Adipose tissue (tissue), 3 donors: ENCODE results near the gene SNX30. TPM values are rescaled to one million over a fixed set of nuclear protein-coding genes. Genes with fewer than 3 reads are reported as not detected.

ENCODE experiments used
- H3K27ac ChIP-seq: one replicate; pipeline ENCODE4 v1.5.1; 2013; ENCODE audit warnings: low read depth, low read length
- WGBS, 3 donors: extraction: QIAGEN DNeasy Blood & Tissue Kit; methylation state at CpG; one replicate each; pipeline ENCODE4 v1.1.7; 2013; 5-methylcytosine and 5-hydroxymethylcytosine counted together
- polyA plus RNA-seq, 3 donors: library from polyadenylated mRNA; stranded (reverse); fragments of 200-250 nt; gene quantifications; one replicate each; pipeline ENCODE4 v1.2.3, GENCODE V29; 2013
- donor health status: healthy with polysubstance abuse.
- donor health status: Bipolar disorder and iron deficiency.
- donor health status: healthy.

The SNX30 gene
- polyA plus RNA-seq, 3 donors, result 2.2 to 4.2 (median 3.3) TPM

GRCh38 chr9:112809351-112809848, 58.8 kb downstream of the SNX30 start:
- H3K27ac ChIP-seq, result no peak overlapping the region
- WGBS, 3 donors, result 73 to 93% (median 80%) methylated on average over 7 of the region's 7 CpGs

- WGBS, 3 donors, result 54 to 74% (median 60%) methylated on average over 6 of the region's 6 CpGs
- no peak overlapping the region for H3K27ac ChIP-seq
These were observed 59.3 kb downstream of the SNX30 start for GRCh38 chr9:112809906-112810305.

- WGBS, 3 donors, result 79 to 91% (median 91%) methylated on average over 17 of the region's 17 CpGs
- H3K27ac ChIP-seq, result no peak overlapping the region
These were observed 60.3 kb downstream of the SNX30 start for GRCh38 chr9:112810696-112811490.

GRCh38 chr9:112811518-112811917, 61.0 kb downstream of the SNX30 start:
- WGBS, 3 donors, result 84 to 97% (median 96%) methylated on average over 6 of the region's 6 CpGs
- no peak overlapping the region for H3K27ac ChIP-seq

GRCh38 chr9:112815868-112816267, 65.3 kb downstream of the SNX30 start:
- no peak overlapping the region for H3K27ac ChIP-seq
- 85 to 91% (median 86%) methylated on average over 8 of the region's 8 CpGs for WGBS, 3 donors

DNA sequence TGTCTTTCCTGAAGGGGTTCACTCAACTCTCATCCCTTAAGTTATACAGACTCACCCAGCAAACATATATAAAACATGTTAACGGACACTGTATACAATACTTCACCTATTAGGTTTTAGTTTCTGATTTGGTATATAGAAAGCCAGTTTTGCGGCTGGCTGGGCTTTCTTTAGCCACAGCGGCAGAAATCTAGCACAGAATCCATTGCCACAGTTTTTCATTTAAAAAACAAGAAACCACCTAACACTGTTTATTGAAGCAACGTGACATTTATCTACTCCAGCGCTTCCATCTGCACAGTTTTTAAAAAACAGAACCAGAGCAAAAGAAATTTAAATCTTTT, 67.3 kb downstream of the SNX30 start:
- WGBS, 3 donors, result 92 to 95% (median 93%) methylated on average over 5 of the region's 5 CpGs
- no peak overlapping the region for H3K27ac ChIP-seq

- no peak overlapping the region for H3K27ac ChIP-seq
These were observed 69.3 kb downstream of the SNX30 start for GRCh38 chr9:112819635-112820496.

GRCh38 chr9:112820881-112821280, 70.3 kb downstream of the SNX30 start:
- H3K27ac ChIP-seq, result no peak overlapping the region
- 84 to 90% (median 87%) methylated on average over 4 of the region's 4 CpGs for WGBS, 3 donors

More at GRCh38 chr9:112819635-112820496, 69.3 kb downstream of the SNX30 start:
- WGBS, 3 donors, result 52 to 63% (median 58%) methylated on average over 7 of the region's 7 CpGs

GRCh38 chr9:112822618-112823017, 72.1 kb downstream of the SNX30 start:
- no peak overlapping the region for H3K27ac ChIP-seq
- WGBS, 3 donors, result 95% methylated on average over 3 of the region's 3 CpGs

GRCh38 chr9:112823257-112823656, 72.7 kb downstream of the SNX30 start:
- WGBS, 3 donors, result 52 to 84% (median 82%) methylated on average over 3 of the region's 3 CpGs
- no peak overlapping the region for H3K27ac ChIP-seq

- no peak overlapping the region for H3K27ac ChIP-seq
- WGBS, 3 donors, result 54 to 63% (median 60%) methylated on average over 5 of the region's 5 CpGs
These were observed 80.8 kb downstream of the SNX30 start for GRCh38 chr9:112831281-112831851.

- H3K27ac ChIP-seq, result no peak overlapping the region
- WGBS, 3 donors, result 76 to 90% (median 78%) methylated on average over 3 of the region's 3 CpGs
These were observed 81.4 kb downstream of the SNX30 start for GRCh38 chr9:112831969-112832368.

GRCh38 chr9:112833081-112833480, 82.5 kb downstream of the SNX30 start:
- WGBS, 3 donors, result 91 to 94% (median 93%) methylated on average over 4 of the region's 4 CpGs
- H3K27ac ChIP-seq, result no peak overlapping the region

GRCh38 chr9:112836394-112836793, 85.8 kb downstream of the SNX30 start:
- WGBS, 3 donors, result 29 to 74% (median 73%) methylated on average over 3 of the region's 3 CpGs
- no peak overlapping the region for H3K27ac ChIP-seq

DNA sequence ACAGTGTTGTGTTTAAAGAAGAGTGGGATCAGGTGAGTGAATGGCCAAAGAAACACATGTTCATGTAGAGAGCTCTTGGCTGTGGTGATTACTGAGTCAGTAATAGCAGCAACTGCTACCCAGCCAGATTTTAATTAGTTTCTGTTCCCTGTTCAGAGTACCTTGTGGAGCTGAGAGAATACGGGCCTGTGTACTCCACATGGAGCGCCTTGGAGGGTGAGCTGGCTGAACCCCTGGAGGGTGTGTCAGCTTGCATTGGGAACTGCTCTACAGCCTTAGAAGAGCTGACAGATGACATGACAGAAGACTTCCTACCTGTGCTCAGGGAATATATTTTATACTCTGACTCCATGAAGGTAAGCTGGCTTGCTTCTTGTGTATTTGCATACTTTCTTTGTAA, 87.8 kb downstream of the SNX30 start:
- H3K27ac ChIP-seq, result no peak overlapping the region
- WGBS, 3 donors, result 88 to 94% (median 91%) methylated on average over 2 of the region's 2 CpGs

DNA sequence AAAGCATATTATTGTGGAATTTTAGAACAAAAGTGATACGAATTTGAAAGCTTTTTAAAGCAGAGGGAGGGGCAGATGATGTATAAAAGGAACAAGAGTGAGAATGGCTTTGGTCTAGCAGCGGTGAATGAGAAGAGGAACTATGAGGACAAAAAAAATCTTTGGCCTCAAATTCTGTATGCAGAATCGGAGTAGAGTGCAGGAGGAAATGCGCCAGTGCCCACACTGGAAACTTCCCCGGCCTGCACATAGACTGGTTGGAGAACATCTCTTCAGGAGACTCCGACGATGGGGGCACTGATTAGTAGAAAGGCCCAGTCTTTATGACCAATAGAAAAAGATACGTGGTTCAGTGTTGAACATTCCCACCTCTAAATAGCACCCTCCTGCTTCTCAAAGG, 88.8 kb downstream of the SNX30 start:
- WGBS, 3 donors, result 82 to 90% (median 86%) methylated on average over 8 of the region's 8 CpGs

DNA sequence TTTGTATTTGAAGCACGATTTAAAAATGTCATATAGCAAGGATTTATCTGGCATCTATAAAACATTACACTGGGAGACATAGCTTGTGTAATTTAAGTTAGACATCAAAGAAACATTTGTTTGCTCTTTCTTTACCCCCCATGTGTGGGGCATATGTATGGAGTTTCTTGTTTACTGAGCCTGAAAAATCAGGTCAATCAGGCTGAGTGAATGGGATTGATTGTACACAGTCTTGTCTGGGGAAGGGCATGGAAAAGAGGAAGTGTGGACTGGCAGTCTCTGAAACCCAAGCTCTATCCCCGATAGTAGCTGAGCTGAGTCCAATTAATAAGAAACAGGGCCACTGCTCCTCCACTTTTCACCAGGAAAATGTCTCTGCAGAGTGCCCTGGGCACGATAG, 90.7 kb downstream of the SNX30 start:
- no peak overlapping the region for H3K27ac ChIP-seq

More for the DNA sequence above, 88.8 kb downstream of the SNX30 start:
- no peak overlapping the region for H3K27ac ChIP-seq

GRCh38 chr9:112842555-112842954, 92.0 kb downstream of the SNX30 start:
- 82 to 96% (median 93%) methylated on average over 4 of the region's 4 CpGs for WGBS, 3 donors
- no peak overlapping the region for H3K27ac ChIP-seq

More for the DNA sequence above, 90.7 kb downstream of the SNX30 start:
- WGBS, 3 donors, result 63 to 83% (median 78%) methylated on average over 3 of the region's 3 CpGs
